GM21423 (cell line): ENCODE data around the gene KIF4A.

Source experiments
- ATAC-seq: cut with Tn5 transposase; IDR thresholded peaks from one replicate; pipeline ENCODE4 v1.9.1; 2021; ENCODE audit warnings: mild to moderate bottlenecking, moderate library complexity; ENCODE audit not compliant: unreplicated experiment

Gene KIF4A

GRCh38 chrX:70437011-70437410 is 147.1 kb downstream of the KIF4A start:
- no peak for ATAC-seq

DNA sequence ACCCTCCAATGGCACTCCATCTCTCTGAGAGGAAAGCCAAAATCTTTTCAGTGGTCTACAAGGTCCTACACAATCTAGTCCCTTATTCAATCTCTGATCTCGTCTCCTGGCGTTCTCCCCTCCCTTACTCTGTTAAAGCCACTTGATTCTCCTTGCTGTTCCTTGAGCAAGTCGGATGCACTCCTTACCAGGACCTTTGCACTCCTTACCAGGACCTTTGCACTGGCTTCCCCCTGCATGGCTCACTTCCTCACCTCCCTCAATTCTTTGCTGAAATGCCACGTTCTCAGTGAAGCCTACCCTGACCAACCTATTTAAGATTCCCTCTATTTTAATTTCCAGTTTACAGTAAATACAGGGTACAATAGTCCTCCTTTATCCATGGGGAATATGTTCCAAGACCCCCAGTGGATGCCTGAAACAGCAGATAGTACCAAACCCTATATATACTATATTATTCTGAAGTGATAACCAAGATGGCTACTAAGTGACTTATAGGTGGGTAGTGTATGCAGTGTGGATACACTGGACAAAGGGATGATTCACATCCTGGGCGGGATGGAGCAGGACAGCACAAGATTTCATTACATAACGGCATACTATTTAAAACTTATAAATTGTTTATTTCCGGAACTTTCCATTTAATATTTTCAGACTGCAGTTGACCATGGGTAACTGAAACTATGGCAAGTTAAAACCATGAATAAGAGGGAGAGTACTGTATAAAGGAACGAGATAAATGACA is 148.2 kb downstream of the KIF4A start:
- ATAC-seq = no peak

- no peak for ATAC-seq
These were observed 149.1 kb downstream of the KIF4A start for GRCh38 chrX:70439016-70439415.

DNA sequence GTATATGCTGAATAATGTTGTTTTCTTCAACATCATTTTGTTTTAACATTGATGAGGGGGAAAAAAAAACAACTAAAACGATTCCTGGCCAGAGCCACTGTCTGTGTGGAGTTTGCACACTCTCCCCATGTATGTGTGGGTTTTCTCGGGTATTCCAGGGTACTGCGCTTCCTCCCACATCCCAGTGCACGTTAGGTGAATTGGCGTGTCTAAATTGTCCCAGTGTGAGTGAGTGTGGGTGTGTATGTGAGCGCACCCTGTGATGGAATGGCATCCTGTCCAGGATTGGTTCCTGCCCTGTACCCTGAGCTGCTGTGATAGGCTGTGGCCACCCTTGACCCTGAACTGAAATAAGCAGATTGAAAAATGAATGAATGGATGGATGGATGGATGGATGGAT is 152.3 kb downstream of the KIF4A start:
- no peak for ATAC-seq

- no peak for ATAC-seq
These were observed 154.5 kb downstream of the KIF4A start, which contains the start of gene DLG3 for GRCh38 chrX:70444326-70444945. Gene DLG3 (plus strand): TSS chrX:70444835. CDS start chrX:70445202, 367 bp downstream.

GRCh38 chrX:70444946-70445656 is 155.2 kb downstream of the KIF4A start:
- ATAC-seq = no peak

GRCh38 chrX:70445951-70446350 is 156.0 kb downstream of the KIF4A start:
- no peak for ATAC-seq

GRCh38 chrX:70446380-70447350 is 156.8 kb downstream of the KIF4A start:
- no peak for ATAC-seq

DNA sequence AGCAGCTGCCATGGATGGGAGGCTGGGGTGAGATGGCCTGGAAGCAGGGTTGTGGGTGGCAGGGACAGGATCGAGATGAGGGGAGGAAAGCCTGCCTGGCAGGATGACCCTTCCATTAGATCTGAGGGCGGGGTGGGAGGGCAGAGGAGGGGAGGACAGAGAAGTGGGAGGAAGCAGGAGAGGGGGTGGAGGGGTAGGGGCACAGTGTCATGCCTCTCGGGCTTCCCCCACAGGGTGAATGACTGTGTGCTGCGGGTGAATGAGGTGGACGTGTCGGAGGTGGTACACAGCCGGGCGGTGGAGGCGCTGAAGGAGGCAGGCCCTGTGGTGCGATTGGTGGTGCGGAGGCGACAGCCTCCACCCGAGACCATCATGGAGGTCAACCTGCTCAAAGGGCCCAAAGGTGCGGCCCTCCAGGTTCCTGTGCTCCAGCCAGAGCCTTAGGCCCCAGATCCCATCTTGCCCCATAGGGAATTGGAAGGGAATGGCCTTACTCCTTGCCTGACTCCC is 159.6 kb downstream of the KIF4A start:
- no peak for ATAC-seq

DNA sequence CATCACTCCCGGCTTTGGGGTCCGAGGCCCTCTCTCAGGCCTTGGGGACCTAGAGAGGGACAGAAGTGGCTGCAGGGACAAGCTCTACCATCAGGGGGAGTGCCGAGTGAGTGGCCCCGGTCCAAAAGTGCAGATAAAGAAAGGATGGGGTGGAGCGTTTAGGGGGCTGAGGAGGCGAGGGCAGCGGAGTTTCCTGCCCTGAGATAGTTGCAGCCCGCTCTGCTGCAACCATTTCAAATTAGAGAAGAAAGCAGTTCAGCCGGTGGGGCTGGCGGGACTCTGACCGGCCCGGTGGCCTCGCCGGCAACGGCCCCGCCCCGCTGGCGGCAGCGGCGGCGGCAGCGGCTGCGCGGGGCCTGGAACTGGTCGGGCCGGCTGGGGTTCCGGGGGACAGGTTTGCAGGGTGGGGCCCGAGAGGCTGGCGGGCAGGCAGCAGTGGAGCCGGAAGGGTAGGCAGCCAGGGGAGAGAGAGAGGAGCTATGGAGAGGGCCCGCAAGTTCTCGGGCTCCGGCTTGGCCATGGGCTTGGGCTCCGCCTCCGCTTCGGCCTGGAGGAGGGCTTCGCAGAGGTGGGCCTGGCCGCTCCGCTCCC is 162.3 kb downstream of the KIF4A start:
- ATAC-seq = peak; percentile 31

DNA sequence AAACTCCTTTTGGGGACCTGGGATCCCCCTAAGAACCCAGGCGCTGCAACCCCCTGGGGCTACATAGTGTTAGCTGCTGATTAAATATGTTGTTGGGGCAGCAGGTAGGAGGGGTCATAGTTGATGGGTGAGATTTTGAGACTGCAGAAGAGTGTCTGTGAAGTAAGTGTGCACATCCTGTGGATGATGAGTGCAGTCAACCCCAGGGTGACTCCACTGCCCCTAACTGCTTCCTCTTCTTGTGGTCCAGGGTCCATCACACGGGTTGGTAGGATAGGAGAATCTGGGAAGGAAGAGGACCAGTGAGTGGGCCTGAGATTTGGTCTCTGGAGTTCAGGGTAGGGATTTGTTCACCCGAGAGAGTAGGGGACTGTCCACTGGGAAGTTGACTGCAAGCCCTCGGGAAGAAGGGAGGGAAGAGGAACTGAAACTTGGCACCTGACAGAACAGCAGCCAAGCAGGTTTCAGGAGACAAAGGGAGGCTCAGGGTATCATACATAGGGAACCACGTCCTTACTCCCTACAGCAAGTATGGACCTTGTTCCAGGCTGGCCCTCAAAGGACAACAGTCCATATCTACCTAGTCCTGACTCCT is 163.2 kb downstream of the KIF4A start:
- ATAC-seq = no peak

DNA sequence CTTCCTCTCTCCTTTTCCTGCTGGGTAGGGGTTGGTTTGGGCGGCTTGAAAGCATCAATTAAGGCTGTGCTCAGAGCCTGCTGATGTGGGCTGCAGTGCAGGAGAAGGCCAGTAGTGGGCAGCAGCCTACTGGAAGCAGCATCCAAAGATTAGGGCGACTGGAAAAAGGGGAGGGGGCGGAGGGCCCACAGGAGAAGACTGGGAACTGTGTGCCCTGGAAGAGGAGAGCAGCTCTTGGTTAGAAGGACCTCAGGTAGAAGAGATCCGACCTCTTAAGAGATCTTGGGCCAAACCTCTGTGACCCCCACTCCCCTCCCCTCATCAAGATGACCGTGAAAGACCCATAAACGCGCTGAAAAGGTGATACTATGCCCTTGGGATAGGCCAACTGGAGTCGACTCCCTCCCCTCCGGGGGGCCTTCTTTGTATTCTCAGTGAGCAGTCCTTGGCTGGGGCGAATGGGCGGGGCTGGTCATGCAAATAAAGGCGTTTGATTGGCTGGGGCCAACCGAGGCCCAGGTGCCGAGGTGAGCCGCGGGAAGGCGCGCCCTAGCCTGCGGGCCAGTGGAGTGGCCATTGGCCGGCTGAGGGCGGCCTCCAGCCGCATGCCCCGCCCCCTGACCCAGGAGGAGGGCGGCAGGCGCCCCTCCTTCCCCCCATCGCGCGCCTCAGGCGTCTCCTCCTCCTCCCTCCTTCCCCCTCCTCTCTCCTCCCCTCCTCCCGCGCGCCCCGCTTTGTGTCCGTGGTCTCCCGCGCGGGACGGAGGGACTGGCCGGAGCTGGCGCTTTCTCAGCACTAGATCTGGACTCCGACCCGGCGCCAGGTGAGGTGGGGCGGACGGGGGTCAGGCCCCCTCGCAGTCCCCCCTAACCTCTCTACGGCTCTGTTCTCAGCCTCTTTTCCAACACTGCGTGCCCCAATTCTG is 164.8 kb downstream of the KIF4A start:
- peak; percentile 60 for ATAC-seq

GRCh38 chrX:70455366-70456202 is 165.7 kb downstream of the KIF4A start:
- ATAC-seq = peak; percentile 25

GRCh38 chrX:70456256-70456655 is 166.4 kb downstream of the KIF4A start:
- peak; percentile 18 for ATAC-seq

- no peak for ATAC-seq
These were observed 171.1 kb downstream of the KIF4A start for GRCh38 chrX:70461026-70461425.

GRCh38 chrX:70464051-70464450 is 174.1 kb downstream of the KIF4A start:
- ATAC-seq = no peak

DNA sequence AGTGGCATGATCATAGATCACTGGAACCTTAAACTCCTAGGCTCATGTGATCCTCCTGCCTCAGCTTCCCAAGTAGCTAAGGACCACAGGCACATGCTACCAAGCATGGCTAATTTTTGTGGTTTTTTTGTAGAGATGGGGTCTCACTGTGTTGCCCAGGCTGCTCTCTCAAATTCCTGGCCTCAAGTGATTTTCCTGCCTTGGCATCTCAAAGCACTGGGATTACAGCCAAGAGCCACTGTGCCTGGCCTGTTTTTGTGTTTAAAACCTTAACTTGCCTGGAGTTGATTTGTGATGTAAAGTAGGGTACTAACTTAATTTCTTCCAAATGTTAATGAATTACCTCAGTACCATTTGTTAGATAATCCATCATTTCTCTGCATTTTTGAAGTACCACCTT is 177.1 kb downstream of the KIF4A start:
- ATAC-seq = no peak

GRCh38 chrX:70468709-70469108 is 178.8 kb downstream of the KIF4A start:
- ATAC-seq = no peak
